Adrenal gland (tissue), 5 donors: ENCODE data around the gene TSPAN18.

Experiments used
- POLR2A ChIP-seq, 2 donors: fragments of 450-650 bp; IDR thresholded peaks; one replicate each; pipeline ENCODE4 v1.6.1; 2017; ENCODE audit warnings: antibody characterized with exemption in 2 of 2, mild to moderate bottlenecking in 2 of 2, moderate library complexity in 1 of 2
- TF ChIP-seq, protein P1 (sequence below), 6 experiments: fragments of 450-650 bp in 4 of 6; fragments of 200-600 bp in 2 of 6; sonication (generic) in 1 of 6; IDR thresholded peaks; 1 replicate in 5 of 6; 2 replicates in 1 of 6; pipeline versions ENCODE4 v1.5.1 to v1.8.0; 2016 to 2021; ENCODE audit warnings: antibody characterized with exemption in 6 of 6, mild to moderate bottlenecking in 2 of 6, moderate library complexity in 1 of 6
- donor health status: DM: no; HTN: no; CAD: no.

GRCh38 chr11:44938066-44938691 is 211.4 kb downstream of the TSPAN18 start:
- TF ChIP-seq, protein P1, sequence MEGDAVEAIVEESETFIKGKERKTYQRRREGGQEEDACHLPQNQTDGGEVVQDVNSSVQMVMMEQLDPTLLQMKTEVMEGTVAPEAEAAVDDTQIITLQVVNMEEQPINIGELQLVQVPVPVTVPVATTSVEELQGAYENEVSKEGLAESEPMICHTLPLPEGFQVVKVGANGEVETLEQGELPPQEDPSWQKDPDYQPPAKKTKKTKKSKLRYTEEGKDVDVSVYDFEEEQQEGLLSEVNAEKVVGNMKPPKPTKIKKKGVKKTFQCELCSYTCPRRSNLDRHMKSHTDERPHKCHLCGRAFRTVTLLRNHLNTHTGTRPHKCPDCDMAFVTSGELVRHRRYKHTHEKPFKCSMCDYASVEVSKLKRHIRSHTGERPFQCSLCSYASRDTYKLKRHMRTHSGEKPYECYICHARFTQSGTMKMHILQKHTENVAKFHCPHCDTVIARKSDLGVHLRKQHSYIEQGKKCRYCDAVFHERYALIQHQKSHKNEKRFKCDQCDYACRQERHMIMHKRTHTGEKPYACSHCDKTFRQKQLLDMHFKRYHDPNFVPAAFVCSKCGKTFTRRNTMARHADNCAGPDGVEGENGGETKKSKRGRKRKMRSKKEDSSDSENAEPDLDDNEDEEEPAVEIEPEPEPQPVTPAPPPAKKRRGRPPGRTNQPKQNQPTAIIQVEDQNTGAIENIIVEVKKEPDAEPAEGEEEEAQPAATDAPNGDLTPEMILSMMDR (IDR thresholded peaks at IDR 0.05), result no peak
- TF ChIP-seq POLR2A (IDR thresholded peaks at IDR 0.05), result no peak
